Measurements from ENCODE around the gene LSM4. TPM values are rescaled to one million over a fixed set of nuclear protein-coding genes. Genes with fewer than 3 reads are reported as not detected.

LSM4 gene
- total RNA-seq, 3 donors from 2014 or later, result 83.0 to 122 (median 120) TPM

GRCh38 chr19:18286973-18287635 lies 35.8 kb downstream of the LSM4 start:
- H3K36me3 ChIP-seq, result no peaks in the 10 kb centered on the region
- H3K4me1 ChIP-seq, result no peaks in the 10 kb centered on the region
- peak overlapping the region; percentile 45 to 64 for H3K27ac ChIP-seq

GRCh38 chr19:18284712-18285360 lies 38.0 kb downstream of the LSM4 start:
- H3K36me3 ChIP-seq, result no peaks in the 10 kb centered on the region
- TF ChIP-seq, protein P1, sequence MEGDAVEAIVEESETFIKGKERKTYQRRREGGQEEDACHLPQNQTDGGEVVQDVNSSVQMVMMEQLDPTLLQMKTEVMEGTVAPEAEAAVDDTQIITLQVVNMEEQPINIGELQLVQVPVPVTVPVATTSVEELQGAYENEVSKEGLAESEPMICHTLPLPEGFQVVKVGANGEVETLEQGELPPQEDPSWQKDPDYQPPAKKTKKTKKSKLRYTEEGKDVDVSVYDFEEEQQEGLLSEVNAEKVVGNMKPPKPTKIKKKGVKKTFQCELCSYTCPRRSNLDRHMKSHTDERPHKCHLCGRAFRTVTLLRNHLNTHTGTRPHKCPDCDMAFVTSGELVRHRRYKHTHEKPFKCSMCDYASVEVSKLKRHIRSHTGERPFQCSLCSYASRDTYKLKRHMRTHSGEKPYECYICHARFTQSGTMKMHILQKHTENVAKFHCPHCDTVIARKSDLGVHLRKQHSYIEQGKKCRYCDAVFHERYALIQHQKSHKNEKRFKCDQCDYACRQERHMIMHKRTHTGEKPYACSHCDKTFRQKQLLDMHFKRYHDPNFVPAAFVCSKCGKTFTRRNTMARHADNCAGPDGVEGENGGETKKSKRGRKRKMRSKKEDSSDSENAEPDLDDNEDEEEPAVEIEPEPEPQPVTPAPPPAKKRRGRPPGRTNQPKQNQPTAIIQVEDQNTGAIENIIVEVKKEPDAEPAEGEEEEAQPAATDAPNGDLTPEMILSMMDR (IDR thresholded peaks at IDR 0.05), result no peak
- peak in 1 of 3 donors; percentile 24 for TF ChIP-seq POLR2AphosphoS5 (IDR thresholded peaks at IDR 0.05)
- intact Hi-C loops (cut with DNase I; ENCODE audit: low total_unique reads), result loop anchor here (5.0 kb wide), 2 partner anchors 37 to 1623 kb away; partner anchors contain the start of genes LSM4, SMIM7 and TMEM38A
- no peak for DNase-seq (ENCODE audit: low spot score in 2 of 2)
- H3K27me3 ChIP-seq, result no peaks in the 10 kb centered on the region
- no peak overlapping the region for H3K4me3 ChIP-seq
- no peaks in the 10 kb centered on the region for H3K4me1 ChIP-seq
- H3K27ac ChIP-seq, result peak overlapping the region; percentile 45 to 86
- H3K9me3 ChIP-seq, result no peaks in the 10 kb centered on the region

More at GRCh38 chr19:18286973-18287635, 35.8 kb downstream of the LSM4 start:
- intact Hi-C loops (cut with DNase I; ENCODE audit: low total_unique reads), result no loop called here
- TF ChIP-seq, protein P1 (IDR thresholded peaks at IDR 0.05), result no peak
- TF ChIP-seq POLR2A (IDR thresholded peaks at IDR 0.05) (no peak), POLR2AphosphoS5 (IDR thresholded peaks at IDR 0.05) (no peak)
- DNase-seq (ENCODE audit: low spot score in 2 of 2), result no peak
- Histone ChIP-seq H3K27me3 (no peaks in the 10 kb centered on the region), H3K4me3 (no peak overlapping the region), H3K9me3 (no peaks in the 10 kb centered on the region)

GRCh38 chr19:18283338-18283737 lies 39.5 kb downstream of the LSM4 start:
- H3K36me3 ChIP-seq, result no peaks in the 10 kb centered on the region
- H3K4me1 ChIP-seq, result no peaks in the 10 kb centered on the region
- DNase-seq (ENCODE audit: low spot score in 2 of 2), result no peak
- no peak overlapping the region for H3K4me3 ChIP-seq
- no peak for TF ChIP-seq POLR2A (IDR thresholded peaks at IDR 0.05)
- TF ChIP-seq, protein P1 (IDR thresholded peaks at IDR 0.05), result no peak
- TF ChIP-seq POLR2AphosphoS5 (IDR thresholded peaks at IDR 0.05), result peak in 1 of 3 donors; percentile 19
- H3K27ac ChIP-seq, result peak overlapping the region; percentile 100
- H3K27me3 ChIP-seq, result no peaks in the 10 kb centered on the region
- intact Hi-C loops (cut with DNase I; ENCODE audit: low total_unique reads), result loop anchor here (5.0 kb wide), 2 partner anchors 39 to 1621 kb away; partner anchors contain the start of genes LSM4, SMIM7 and TMEM38A
- no peaks in the 10 kb centered on the region for H3K9me3 ChIP-seq

- no peaks in the 10 kb centered on the region for H3K9me3 ChIP-seq
- no peaks in the 10 kb centered on the region for H3K36me3 ChIP-seq
- H3K27me3 ChIP-seq, result no peaks in the 10 kb centered on the region
- peak overlapping the region; percentile 45 to 97 (median 95) for H3K4me3 ChIP-seq
- H3K27ac ChIP-seq, result peak overlapping the region; percentile 100
- DNase-seq (ENCODE audit: low spot score in 2 of 2), result no peak
- H3K4me1 ChIP-seq, result no peaks in the 10 kb centered on the region
- intact Hi-C loops (cut with DNase I; ENCODE audit: low total_unique reads), result loop anchor here (5.0 kb wide), 2 partner anchors 40 to 1620 kb away; partner anchors contain the start of genes LSM4, SMIM7 and TMEM38A
- no peak for TF ChIP-seq POLR2AphosphoS5 (IDR thresholded peaks at IDR 0.05)
- peak; percentile 7 for TF ChIP-seq POLR2A (IDR thresholded peaks at IDR 0.05)
These were observed 40.1 kb downstream of the LSM4 start for GRCh38 chr19:18282788-18283141.

DNA sequence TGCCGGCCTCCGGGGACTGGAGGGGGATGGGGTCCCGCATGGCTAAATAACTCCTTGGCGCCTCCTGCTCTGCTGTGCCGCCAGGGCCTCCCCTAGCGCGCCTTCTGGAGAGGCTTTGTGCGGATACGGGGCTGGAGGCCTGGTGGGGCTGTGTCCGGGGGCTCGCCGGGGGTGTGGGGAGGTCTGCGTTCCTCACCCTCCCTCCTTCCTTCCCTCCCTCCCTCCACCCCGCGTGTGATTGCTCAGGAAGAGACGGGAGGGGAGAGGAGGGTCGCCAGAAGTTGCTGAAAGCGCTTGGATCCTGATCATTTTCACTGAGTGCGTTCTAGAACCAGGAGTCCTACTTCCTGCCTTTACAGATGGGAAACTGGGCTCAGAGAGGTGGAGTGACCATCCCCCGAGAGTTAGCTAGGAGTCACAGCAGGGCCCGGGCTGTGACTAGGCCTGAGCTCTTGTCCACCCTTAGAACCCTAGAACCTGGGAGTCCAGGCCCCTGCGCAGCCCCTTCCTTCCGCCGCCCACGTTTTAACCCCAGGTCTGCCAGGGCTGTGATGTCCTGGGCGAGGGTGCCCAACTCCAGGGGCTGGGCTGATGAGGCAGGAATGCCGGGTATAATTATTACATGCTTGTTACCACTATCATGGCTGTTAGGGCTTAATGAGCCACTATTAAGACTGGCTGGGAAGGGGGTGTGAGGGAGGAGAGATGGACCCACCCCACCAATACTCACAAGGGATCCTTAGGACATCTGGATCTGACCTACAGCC lies 40.7 kb downstream of the LSM4 start:
- DNase-seq (ENCODE audit: low spot score in 2 of 2), result peak in 1 of 2 donors; percentile 72
- intact Hi-C loops (cut with DNase I; ENCODE audit: low total_unique reads), result loop anchor here (5.0 kb wide), 2 partner anchors 40 to 1620 kb away; partner anchors contain the start of genes LSM4, SMIM7 and TMEM38A
- no peaks in the 10 kb centered on the region for H3K9me3 ChIP-seq
- peak overlapping the region; percentile 100 for H3K27ac ChIP-seq
- H3K4me1 ChIP-seq, result no peaks in the 10 kb centered on the region
- TF ChIP-seq, protein P1 (IDR thresholded peaks at IDR 0.05), result peak in 2 of 3 donors; percentile 13 to 18
- peak; percentile 35 to 73 (median 56) for TF ChIP-seq POLR2AphosphoS5 (IDR thresholded peaks at IDR 0.05)
- TF ChIP-seq POLR2A (IDR thresholded peaks at IDR 0.05), result peak; percentile 87
- no peaks in the 10 kb centered on the region for H3K27me3 ChIP-seq
- peak overlapping the region; percentile 45 to 97 (median 95) for H3K4me3 ChIP-seq
- H3K36me3 ChIP-seq, result no peaks in the 10 kb centered on the region
